ENCODE measurements around the gene SLC5A8.

- no peak for TF ChIP-seq POLR2A (IDR thresholded peaks at IDR 0.05)
- TF ChIP-seq CTCF (IDR thresholded peaks at IDR 0.05): no peak
Observed at GRCh38 chr12:101230547-101230946, 20.5 kb upstream of the SLC5A8 start.
